Ecto neural progenitor cell (in vitro differentiated cells): ENCODE measurements around the gene GEMIN4.
"Not testable (repeated sequence)": the region's sequence is repeated elsewhere in the genome, so short reads cannot be mapped to it uniquely, and the experiment has no call there.

Experiments used
- DNase-seq: peaks from one replicate; pipeline ENCODE4 v3.0.0-alpha.2; 2018; ENCODE audit warnings: low spot score

The GEMIN4 gene

DNA sequence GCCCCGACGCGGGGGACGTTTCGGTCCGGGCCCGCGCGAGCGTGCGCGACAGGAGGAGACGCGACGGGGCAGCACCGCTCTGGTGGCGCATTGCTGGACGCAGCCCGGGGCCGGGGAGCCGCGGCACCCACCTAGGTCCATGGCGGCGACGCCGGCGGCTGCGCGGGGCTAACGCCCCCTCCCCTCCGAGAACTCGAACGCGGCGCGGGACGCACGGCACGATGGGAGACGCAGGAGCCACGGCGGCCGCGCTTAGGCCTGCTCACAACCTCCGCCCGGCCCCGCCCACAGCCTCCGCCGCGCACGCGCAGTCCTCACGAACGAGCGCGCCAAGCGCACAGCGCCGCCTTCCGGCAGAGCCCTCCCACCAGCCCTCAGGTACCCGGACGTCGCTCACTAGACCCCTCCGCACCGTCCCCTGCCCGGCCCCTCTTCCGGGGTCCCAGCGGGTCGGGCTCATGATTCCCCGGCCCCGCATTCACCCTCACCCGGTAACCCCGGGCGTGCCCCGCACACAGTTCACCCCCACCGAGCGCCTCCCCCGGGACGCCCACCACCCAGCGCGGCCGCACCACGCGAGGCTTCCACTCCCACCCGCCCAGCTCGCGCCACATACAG lies at the start of gene GEMIN4:
Gene GEMIN4 (minus strand): TSS at position 263 of the 618 bp plus-strand sequence. CDS start 122 bp downstream, at position 141.
- peak; percentile 100 for DNase-seq

GRCh38 chr17:801660-802059 lies 49.6 kb upstream of the GEMIN4 start:
- DNase-seq: no peak

DNA sequence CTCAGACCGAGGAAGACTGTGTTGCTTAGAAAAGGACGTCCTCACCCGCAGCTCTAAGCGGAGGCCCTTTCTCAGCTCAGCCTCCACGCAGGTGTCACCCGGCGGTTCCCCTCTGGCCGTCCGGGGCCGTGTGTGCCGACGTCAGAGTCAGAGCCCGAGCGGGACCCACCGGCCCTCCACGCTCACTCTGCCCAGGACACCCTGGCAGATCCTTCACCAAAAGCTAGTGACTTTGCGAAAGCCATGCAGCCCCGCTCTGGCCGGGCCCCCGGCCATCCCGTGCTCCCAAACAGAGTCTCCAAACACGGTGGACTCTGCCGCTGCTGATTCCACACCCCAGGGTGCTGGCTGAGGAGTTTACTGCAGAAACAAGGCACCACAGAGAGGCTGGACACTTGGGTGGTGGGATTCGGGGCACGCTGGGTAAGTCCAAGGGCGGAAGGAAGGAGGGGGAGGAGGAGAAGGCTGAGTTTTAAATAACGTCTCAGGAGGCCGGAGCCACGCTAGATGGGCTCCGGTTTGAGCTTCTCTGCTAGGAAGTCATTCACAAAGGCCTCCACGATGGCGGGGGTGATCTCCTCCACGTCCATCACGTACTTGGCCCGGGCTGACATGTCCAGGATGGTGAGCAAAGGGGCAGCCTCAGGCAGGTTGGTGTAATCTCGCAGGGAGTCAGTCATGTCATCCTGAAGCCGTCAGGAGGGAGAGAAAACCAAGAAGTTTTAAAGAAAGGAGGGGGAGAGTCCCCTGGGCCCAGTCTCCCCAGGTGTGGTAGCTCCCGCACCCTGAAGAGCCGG lies 48.6 kb upstream of the GEMIN4 start:
- no peak for DNase-seq

GRCh38 chr17:799261-799660 lies 47.2 kb upstream of the GEMIN4 start:
- no peak for DNase-seq

GRCh38 chr17:798246-798645 lies 46.2 kb upstream of the GEMIN4 start:
- DNase-seq: no peak

DNA sequence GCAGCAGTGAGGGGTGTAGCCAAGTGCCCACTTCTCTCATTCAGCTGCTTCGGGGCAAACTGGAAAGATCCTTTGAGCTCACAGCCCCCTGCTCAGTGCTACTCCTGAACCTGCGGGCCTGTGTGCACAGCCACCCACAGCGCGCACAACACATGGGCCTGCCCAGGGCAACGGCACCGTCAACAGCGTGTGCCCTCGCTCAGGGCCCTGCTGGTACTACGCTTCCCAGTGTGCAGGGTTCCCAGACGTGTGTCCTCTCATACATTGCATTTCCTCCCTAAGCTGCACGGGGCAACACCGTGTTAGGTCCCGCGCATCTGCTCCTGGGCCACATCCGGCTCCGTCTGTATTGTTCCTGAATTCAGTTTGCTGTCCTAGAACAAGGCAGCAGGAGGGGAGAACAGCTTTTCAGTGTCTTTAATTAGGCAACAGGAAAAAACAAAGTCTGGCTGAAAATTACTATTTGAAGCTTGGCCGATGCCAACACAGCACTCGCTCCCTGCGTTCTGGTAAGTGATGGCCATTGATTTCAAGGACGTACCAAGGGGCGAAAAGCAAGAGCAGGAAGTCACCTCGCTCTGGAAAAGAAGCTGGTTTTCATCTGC lies 45.3 kb upstream of the GEMIN4 start:
- DNase-seq: peak; percentile 43

GRCh38 chr17:796609-797008 lies 44.5 kb upstream of the GEMIN4 start:
- peak; percentile 42 for DNase-seq

GRCh38 chr17:795721-796120 lies 43.7 kb upstream of the GEMIN4 start:
- DNase-seq: no peak

DNA sequence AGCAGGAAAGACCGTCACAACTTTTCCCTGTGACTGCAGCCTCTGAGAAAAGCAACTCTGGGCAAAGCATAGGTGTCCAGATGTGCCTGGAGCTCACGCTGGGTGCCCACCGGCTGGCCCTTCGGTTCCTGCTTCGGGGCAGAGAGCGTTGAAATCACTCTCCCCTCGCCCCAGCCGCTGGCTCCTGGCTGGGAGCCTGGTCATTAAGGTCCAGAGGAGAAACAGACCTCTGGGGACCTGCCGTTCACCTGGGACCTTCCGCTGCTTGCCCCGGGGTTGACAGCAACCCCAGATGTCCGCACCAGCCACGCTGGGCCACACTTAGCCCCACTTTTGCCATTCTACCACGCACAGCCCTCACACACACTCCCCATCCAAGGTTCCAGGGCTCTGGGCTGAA lies 43.2 kb upstream of the GEMIN4 start:
- DNase-seq: peak; percentile 50

DNA sequence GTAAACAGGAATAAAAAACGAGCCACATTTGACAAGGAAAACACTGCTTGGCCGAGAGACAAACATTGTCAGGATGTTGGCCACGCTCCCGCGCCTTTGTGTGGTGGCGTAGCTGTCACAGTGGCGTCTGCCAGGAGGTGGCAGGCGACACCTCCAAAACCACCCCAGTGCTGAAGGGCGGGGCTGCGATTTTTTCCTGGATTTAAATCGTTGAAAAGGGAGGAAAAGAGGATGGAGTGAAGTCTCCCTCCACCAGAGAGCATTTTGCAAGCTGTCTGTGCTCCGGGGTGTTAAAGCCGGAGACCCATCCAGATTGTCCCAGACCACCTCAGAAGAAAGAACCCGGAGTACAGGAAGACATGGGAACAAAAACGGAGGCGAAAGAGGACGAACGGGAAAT lies 42.8 kb upstream of the GEMIN4 start:
- peak; percentile 91 for DNase-seq

DNA sequence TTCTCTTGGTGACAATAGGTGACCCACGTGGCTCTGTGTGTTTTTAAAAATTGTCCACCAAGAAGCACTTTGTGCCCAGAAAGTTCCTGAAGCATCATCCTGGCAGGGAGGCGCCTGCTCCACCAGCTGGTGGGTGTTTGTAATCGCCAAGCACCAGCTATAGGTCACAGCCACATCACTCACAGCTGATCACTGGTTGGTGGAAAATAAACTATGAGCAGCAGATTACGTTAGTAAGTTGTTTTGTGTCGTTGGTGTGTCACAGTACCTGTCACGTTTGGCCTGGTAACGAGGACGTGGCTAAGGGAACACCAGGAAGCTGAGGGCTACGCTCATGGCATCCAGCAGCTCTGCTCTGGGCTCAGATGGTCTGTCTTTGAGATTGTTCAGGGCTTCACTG lies 40.2 kb upstream of the GEMIN4 start:
- peak; percentile 39 for DNase-seq

DNA sequence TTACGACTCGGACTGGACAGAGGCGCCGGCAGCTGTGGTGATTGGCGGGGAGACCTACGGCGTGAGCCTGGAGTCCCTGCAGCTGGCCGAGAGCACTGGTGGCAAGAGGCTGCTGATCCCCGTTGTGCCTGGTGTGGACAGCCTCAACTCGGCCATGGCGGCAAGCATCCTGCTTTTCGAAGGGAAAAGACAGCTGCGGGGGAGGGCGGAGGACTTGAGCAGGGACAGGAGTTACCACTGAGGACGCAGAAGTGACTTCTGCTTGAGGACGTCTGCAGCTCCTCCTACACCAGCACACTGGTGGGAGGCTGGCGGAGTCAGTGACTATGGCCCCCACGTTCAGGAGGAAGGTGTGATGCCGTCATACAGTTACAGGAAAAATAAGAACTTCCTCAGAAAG lies 39.8 kb upstream of the GEMIN4 start:
- peak; percentile 44 for DNase-seq

GRCh38 chr17:790874-791247 lies 38.8 kb upstream of the GEMIN4 start:
- DNase-seq: peak; percentile 72

DNA sequence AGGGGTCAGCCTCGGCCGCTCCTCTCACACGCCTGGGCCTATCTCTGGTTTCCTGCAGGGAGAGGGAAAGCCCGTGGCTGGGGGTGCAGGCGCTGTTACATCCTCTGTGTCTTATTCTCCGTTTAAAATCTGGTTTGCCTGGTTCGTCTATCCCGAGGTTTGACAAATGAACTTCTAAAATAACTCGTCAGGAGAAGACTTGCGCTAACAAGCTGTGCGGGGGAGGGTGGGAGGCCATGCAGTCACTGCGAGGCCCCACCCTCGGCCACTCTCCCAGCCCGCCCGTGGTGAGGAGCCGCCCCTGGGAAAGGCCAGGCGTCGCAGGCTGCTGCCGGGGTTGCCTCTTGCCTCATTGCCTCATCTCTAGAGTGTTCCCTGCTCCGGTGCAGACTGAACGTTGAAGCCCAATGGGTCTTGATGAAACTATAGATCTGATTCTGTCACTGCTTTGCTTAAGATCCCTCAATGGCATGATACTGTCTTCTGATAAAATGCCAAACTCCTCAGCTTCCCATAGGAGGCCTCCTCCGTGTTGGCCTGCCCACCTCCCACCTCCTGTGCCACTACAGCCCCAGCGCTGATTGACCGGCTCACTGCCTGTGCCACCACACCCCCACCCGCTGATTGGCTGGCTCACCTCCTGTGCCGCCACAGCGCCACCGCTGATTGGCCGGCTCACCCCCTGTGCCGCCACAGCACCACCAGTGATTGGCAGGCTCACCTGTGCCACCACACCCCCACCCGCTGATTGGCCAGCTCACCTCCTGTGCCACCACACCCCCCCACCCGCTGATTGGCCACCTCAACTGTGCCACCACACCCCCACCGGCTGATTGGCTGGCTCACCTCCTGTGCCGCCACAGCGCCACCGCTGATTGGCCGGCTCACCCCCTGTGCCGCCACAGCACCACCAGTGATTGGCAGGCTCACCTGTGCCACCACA lies 38.1 kb upstream of the GEMIN4 start:
- DNase-seq: peak; percentile 90

GRCh38 chr17:789160-789840 lies 37.2 kb upstream of the GEMIN4 start:
- DNase-seq: no peak

GRCh38 chr17:788551-788950 lies 36.5 kb upstream of the GEMIN4 start:
- DNase-seq: no peak

- DNase-seq: no peak
Measured at GRCh38 chr17:787641-788221, 35.7 kb upstream of the GEMIN4 start.

- DNase-seq: not testable (repeated sequence)
Measured at GRCh38 chr17:785901-786300, 33.8 kb upstream of the GEMIN4 start.

GRCh38 chr17:784143-784542 lies 32.1 kb upstream of the GEMIN4 start:
- DNase-seq: no peak

DNA sequence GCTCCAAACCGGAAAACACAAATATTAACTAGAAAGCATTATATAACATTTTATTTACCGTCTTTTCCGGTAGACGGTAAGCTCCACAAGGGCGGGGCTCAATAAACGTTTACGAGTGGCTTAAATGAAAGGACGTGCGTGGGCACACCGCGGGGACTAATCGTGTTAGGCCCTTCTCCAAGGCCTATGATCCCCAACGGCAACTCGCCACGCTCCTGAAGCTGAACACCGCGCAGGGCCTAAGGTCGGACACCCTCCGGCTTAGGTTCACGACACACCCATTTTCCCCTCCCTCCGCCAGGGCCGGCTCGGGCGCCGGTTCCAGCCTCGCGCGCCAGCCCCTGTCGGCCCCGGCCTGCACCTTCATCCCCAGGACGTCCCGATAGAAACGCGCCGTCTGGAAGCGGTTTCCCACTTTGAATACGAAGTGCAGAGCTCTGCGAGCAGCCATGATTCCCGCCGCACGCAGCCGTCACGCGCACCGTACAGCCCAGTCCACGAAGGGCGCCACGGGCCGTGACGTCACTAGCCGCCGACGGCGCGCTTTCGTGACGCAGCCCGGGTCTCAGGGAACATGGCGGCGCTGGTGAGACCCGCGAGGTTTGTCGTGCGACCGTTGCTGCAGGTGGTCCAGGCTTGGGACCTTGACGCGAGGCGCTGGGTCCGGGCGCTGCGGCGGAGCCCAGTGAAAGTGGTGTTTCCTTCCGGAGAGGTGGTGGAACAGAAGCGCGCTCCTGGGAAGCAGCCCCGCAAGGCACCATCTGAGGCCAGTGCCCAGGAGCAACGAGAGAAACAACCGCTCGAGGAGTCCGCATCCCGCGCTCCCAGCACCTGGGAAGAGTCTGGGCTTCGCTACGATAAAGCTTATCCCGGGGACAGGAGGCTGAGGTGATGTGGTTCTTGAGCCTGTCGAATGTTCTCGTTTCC lies 30.0 kb upstream of the GEMIN4 start, which contains the start of the genes GLOD4 and MRM3:
Gene GLOD4 (minus strand): TSS at position 476 of the 927 bp plus-strand sequence. CDS start 25 bp downstream, at position 451.
Gene MRM3 (plus strand): TSS at position 549 of the 927 bp plus-strand sequence. CDS start 26 bp downstream, at position 575.
- DNase-seq: peak; percentile 99
